Breast epithelium (tissue), 3 donors: Measurements from ENCODE around the gene C2CD2L.

Experiments used
- POLR2A ChIP-seq: fragments of 450-650 bp; IDR thresholded peaks from one replicate; pipeline ENCODE4 v1.6.1; 2016; ENCODE audit warnings: antibody characterized with exemption, mild to moderate bottlenecking, moderate library complexity
- TF ChIP-seq, protein P1 (sequence below), 3 donors: fragments of 450-650 bp; IDR thresholded peaks; one replicate each; pipeline ENCODE4 v1.5.1; 2016 to 2017; ENCODE audit warnings: antibody characterized with exemption in 3 of 3, mild to moderate bottlenecking in 3 of 3, moderate library complexity in 3 of 3

DNA sequence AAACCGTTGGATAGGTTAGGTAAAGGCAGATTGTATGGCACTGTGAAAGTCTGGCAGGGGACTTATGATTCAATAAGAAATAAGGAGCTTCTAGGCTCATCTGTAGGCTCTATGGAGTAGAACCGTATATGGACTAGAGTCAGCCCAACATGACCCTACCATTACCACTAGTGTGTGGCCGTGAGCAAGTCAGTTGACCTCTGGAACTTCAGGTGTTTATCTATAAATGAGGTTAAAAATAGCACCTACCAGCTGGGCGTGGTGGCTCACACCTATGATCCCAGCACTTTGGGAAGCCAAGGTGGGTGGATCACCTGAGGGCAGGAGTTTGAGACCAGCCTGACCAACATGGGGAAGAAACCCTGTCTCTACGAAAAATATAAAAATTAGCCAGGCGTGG is 18.7 kb downstream of the C2CD2L start:
- TF ChIP-seq, protein P1, sequence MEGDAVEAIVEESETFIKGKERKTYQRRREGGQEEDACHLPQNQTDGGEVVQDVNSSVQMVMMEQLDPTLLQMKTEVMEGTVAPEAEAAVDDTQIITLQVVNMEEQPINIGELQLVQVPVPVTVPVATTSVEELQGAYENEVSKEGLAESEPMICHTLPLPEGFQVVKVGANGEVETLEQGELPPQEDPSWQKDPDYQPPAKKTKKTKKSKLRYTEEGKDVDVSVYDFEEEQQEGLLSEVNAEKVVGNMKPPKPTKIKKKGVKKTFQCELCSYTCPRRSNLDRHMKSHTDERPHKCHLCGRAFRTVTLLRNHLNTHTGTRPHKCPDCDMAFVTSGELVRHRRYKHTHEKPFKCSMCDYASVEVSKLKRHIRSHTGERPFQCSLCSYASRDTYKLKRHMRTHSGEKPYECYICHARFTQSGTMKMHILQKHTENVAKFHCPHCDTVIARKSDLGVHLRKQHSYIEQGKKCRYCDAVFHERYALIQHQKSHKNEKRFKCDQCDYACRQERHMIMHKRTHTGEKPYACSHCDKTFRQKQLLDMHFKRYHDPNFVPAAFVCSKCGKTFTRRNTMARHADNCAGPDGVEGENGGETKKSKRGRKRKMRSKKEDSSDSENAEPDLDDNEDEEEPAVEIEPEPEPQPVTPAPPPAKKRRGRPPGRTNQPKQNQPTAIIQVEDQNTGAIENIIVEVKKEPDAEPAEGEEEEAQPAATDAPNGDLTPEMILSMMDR (IDR thresholded peaks at IDR 0.05), result no peak
- TF ChIP-seq POLR2A, result no peak
